Spleen (tissue), 3 donors: Measurements from ENCODE around the gene ATOH1.

Experiments used
- POLR2A ChIP-seq, 3 donors: fragments of 450-650 bp; IDR thresholded peaks; one replicate each; pipeline ENCODE4 v1.5.1; 2017; ENCODE audit warnings: antibody characterized with exemption in 3 of 3, mild to moderate bottlenecking in 1 of 3
- POLR2AphosphoS5 ChIP-seq, 3 donors: sonication (generic); formaldehyde crosslinking; IDR thresholded peaks; one replicate each; pipeline ENCODE4 v1.5.1; 2017; ENCODE audit warnings: antibody characterized with exemption in 3 of 3

DNA sequence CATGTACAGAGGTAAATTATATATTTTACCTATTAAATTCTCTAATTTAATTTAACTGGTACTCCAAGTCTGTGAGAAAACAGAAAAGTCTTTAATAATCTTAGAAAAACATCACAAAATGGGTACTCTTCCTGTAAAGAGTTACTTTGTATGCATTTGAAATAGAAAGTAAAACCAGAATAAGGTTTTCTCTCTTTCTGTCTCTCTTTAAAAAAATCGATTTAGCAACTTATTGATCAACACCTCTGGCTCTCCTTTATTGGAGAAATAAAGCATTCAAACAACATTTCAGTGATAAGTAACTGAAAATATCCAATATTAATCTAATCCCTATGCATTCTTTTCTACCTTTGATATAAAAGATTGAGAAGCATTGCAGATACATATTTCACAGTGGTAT is 27.4 kb downstream of the ATOH1 start:
- TF ChIP-seq POLR2A (IDR thresholded peaks at IDR 0.05) (no peak), POLR2AphosphoS5 (IDR thresholded peaks at IDR 0.05) (no peak)
